ENCODE results near the gene OR8B4.
A peak's percentile ranks its signal among the peaks of the same experiment; 100 is the strongest.
"Not testable (repeated sequence)": the region's sequence is repeated elsewhere in the genome, so short reads cannot be mapped to it uniquely, and the experiment has no call there.

The OR8B4 gene

DNA sequence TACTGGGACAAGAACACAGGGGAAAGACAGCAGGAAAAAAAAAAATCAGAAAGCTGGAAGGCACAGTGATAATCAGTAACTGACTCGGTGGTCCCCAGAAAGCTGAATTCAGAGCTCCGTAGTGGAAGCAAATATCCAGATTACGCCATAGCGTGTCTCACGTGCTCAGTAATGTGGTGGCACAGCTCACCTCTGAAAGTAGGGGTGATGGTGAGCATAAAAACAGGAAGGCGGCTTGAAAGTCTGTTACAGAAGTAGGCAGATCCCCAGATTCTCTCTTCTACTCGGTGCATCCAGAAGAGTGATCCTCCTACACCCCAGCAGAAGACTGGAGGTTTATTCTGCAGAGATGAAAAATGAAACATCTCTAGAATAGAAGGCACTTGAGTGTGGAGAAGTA, 14.8 kb downstream of the OR8B4 start:
- TF ChIP-seq, protein P1, sequence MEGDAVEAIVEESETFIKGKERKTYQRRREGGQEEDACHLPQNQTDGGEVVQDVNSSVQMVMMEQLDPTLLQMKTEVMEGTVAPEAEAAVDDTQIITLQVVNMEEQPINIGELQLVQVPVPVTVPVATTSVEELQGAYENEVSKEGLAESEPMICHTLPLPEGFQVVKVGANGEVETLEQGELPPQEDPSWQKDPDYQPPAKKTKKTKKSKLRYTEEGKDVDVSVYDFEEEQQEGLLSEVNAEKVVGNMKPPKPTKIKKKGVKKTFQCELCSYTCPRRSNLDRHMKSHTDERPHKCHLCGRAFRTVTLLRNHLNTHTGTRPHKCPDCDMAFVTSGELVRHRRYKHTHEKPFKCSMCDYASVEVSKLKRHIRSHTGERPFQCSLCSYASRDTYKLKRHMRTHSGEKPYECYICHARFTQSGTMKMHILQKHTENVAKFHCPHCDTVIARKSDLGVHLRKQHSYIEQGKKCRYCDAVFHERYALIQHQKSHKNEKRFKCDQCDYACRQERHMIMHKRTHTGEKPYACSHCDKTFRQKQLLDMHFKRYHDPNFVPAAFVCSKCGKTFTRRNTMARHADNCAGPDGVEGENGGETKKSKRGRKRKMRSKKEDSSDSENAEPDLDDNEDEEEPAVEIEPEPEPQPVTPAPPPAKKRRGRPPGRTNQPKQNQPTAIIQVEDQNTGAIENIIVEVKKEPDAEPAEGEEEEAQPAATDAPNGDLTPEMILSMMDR (conservative IDR thresholded peaks at IDR 0.05; ENCODE audit: low read depth, low read length), result no peak
- Histone ChIP-seq H3K79me2 (ENCODE audit: insufficient read depth, low read depth) (no peaks in the 10 kb centered on the region), H3K4me3 (IDR thresholded peaks at IDR 0.05; ENCODE audit: insufficient read depth, low read depth, low read length) (no peak overlapping the region), H3K36me3 (ENCODE audit: insufficient read depth) (no peaks in the 10 kb centered on the region), H3K4me2 (no peak overlapping the region), H4K20me1 (ENCODE audit: insufficient read depth) (no peaks in the 10 kb centered on the region), H3K4me1 (ENCODE audit: low read depth, poor library complexity, severe bottlenecking) (no peaks in the 10 kb centered on the region), H3K9ac (no peak overlapping the region), H2AFZ (ENCODE audit: low read depth) (no peak overlapping the region), H3K27ac (no peak overlapping the region), H3K27me3 (ENCODE audit: insufficient read depth, low read depth) (no peaks in the 10 kb centered on the region)

DNA sequence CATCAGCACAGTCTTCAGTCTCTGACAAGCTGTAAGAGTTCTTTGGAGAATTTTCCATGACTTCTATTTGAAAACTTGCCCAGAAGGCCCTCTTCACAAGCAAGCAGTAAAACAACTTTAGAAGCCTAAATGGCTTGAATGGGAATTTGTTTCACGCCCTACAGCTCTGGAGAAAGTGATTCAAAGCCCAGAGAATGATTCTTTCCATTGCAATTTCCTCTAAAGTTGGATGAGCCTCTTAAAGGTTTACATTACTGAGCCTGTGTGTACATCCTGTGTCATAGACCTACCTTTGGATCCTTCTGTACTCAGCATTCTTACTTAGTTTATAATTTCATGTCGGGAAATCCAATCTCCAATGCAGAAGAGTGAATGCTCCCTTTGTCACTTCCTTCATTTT, 19.1 kb downstream of the OR8B4 start:
- no peak overlapping the region for H2AFZ ChIP-seq (ENCODE audit: low read depth)
- no peaks in the 10 kb centered on the region for H3K4me1 ChIP-seq (ENCODE audit: low read depth, poor library complexity, severe bottlenecking)
- TF ChIP-seq, protein P1 (conservative IDR thresholded peaks at IDR 0.05; ENCODE audit: low read depth, low read length), result no peak
- H3K27ac ChIP-seq, result no peak overlapping the region
- no peaks in the 10 kb centered on the region for H3K27me3 ChIP-seq (ENCODE audit: insufficient read depth, low read depth)
- H3K4me2 ChIP-seq, result no peak overlapping the region
- H3K36me3 ChIP-seq (ENCODE audit: insufficient read depth), result no peaks in the 10 kb centered on the region
- H4K20me1 ChIP-seq (ENCODE audit: insufficient read depth), result no peaks in the 10 kb centered on the region
- no peak overlapping the region for H3K9ac ChIP-seq
- H3K4me3 ChIP-seq (IDR thresholded peaks at IDR 0.05; ENCODE audit: insufficient read depth, low read depth, low read length), result no peak overlapping the region
- H3K79me2 ChIP-seq (ENCODE audit: insufficient read depth, low read depth), result no peaks in the 10 kb centered on the region

DNA sequence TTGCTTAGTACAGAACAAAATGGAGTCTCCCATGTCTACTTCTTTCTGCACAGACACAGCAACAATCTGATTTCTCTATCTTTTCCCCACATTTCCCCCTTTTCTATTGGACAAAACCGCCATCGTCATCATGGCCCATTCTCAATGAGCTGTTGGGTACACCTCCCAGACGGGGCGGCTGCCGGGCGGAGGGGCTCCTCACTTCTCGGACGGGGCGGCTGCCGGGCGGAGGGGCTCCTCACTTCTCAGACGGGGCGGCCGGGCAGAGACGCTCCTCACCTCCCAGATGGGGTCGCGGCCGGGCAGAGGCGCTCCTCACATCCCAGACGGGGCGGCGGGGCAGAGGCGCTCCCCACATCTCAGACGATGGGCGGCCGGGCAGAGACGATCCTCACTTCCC, 21.5 kb downstream of the OR8B4 start:
- H3K27me3 ChIP-seq (ENCODE audit: insufficient read depth, low read depth); H3K27ac ChIP-seq; H3K4me3 ChIP-seq (IDR thresholded peaks at IDR 0.05; ENCODE audit: insufficient read depth, low read depth, low read length); H4K20me1 ChIP-seq (ENCODE audit: insufficient read depth); H2AFZ ChIP-seq (ENCODE audit: low read depth); H3K79me2 ChIP-seq (ENCODE audit: insufficient read depth, low read depth); H3K36me3 ChIP-seq (ENCODE audit: insufficient read depth); H3K4me1 ChIP-seq (ENCODE audit: low read depth, poor library complexity, severe bottlenecking); H3K4me2 ChIP-seq; H3K9ac ChIP-seq: not testable (repeated sequence)

DNA sequence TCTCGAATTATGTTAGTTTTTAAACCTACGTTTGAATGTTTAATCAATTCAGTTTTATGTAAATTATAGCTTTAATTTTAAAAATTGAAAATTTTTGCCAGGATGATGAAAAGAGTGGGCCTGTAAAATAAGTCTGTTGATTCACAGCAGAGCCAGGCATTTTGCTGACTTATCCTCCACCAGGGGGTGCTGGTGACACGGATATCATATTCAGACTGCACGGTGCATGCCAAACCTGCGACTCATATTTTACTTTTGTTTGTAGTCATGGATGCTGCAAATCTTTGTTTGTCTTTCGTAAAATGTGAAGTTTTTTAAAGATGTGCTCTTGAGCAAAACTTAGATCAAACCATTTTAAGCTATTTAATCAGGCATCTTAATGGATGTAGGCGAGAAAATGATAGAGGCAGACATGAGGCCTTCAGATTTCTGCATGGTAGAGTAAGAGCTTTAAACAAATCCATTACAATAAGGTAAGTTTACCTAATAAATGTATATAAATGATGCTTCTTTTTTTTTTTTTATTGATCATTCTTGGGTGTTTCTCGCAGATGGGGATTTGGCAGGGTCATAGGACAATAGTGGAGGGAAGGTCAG, 22.2 kb downstream of the OR8B4 start:
- H3K4me1 ChIP-seq (ENCODE audit: low read depth, poor library complexity, severe bottlenecking), result no peaks in the 10 kb centered on the region
- no peaks in the 10 kb centered on the region for H3K27me3 ChIP-seq (ENCODE audit: insufficient read depth, low read depth)
- no peak overlapping the region for H3K9ac ChIP-seq
- no peak overlapping the region for H3K4me2 ChIP-seq
- TF ChIP-seq, protein P1 (conservative IDR thresholded peaks at IDR 0.05; ENCODE audit: low read depth, low read length), result peak; percentile 61
- H2AFZ ChIP-seq (ENCODE audit: low read depth), result no peak overlapping the region
- H3K36me3 ChIP-seq (ENCODE audit: insufficient read depth), result no peaks in the 10 kb centered on the region
- no peaks in the 10 kb centered on the region for H3K79me2 ChIP-seq (ENCODE audit: insufficient read depth, low read depth)
- H3K27ac ChIP-seq, result no peak overlapping the region
- H3K4me3 ChIP-seq (IDR thresholded peaks at IDR 0.05; ENCODE audit: insufficient read depth, low read depth, low read length), result no peak overlapping the region
- H4K20me1 ChIP-seq (ENCODE audit: insufficient read depth), result no peaks in the 10 kb centered on the region

DNA sequence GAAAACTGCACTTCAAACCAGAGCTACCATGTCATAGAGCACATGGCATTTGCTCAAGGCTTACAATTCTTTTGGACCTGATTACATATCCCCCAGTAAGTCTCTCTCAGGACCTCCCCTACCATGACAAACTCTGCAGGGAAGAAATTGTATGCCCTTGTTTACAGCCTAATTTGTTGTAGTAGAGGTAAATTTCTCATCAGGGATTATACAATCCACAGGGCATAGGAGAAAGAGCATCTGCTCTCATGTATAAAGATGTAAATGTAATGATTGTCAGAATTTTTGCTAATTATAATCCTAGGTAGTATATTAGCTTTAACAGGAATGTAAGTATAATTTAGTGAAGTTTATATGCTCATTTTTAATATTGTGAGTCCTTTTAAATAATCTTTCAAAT, 25.7 kb downstream of the OR8B4 start, which contains the start of gene OR8B3:
Gene OR8B3, minus strand, starts transcription at position 101 of the 400 bp plus-strand sequence. CDS start 1,673 bp downstream, outside the sequence.
- Histone ChIP-seq H3K4me3 (IDR thresholded peaks at IDR 0.05; ENCODE audit: insufficient read depth, low read depth, low read length) (no peak within 1 kb of the TSS), H3K36me3 (ENCODE audit: insufficient read depth) (no peaks in the 10 kb centered on the region), H4K20me1 (ENCODE audit: insufficient read depth) (no peaks in the 10 kb centered on the region), H2AFZ (ENCODE audit: low read depth) (no peak within 1 kb of the TSS), H3K9ac (no peak within 1 kb of the TSS), H3K4me1 (ENCODE audit: low read depth, poor library complexity, severe bottlenecking) (no peaks in the 10 kb centered on the region), H3K27me3 (ENCODE audit: insufficient read depth, low read depth) (no peaks in the 10 kb centered on the region), H3K4me2 (no peak within 1 kb of the TSS), H3K27ac (no peak within 1 kb of the TSS), H3K79me2 (ENCODE audit: insufficient read depth, low read depth) (no peaks in the 10 kb centered on the region)
- TF ChIP-seq, protein P1 (conservative IDR thresholded peaks at IDR 0.05; ENCODE audit: low read depth, low read length), result no peak

DNA sequence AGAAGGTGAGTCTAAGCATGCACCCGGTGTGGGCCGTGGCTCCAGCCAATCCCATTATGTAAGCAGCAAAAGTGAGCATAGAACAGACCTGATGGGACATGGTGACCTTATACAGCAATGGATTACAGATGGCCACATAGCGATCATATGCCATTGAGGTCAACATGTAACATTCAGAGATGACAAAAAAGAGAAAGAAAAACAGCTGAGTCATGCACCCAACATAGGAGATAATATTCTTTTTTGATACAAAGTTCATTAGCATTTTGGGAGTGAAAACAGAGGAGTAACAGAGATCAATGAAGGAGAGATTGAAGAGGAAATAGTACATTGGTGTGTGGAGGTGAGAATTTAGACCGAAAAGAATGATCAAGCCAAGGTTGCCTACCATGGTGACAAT, 27.8 kb downstream of the OR8B4 start:
- not testable (repeated sequence) for H2AFZ ChIP-seq (ENCODE audit: low read depth); H3K4me2 ChIP-seq; H3K9ac ChIP-seq

More for the DNA sequence above, 27.8 kb downstream of the OR8B4 start:
- not testable (repeated sequence) for H3K79me2 ChIP-seq (ENCODE audit: insufficient read depth, low read depth); H3K4me3 ChIP-seq (IDR thresholded peaks at IDR 0.05; ENCODE audit: insufficient read depth, low read depth, low read length); H3K27ac ChIP-seq; H3K27me3 ChIP-seq (ENCODE audit: insufficient read depth, low read depth); H3K4me1 ChIP-seq (ENCODE audit: low read depth, poor library complexity, severe bottlenecking); H3K36me3 ChIP-seq (ENCODE audit: insufficient read depth); H4K20me1 ChIP-seq (ENCODE audit: insufficient read depth)

All from KMS-11 (cell line).